ENCODE results near the gene HDAC9.
"Not testable (repeated sequence)": the region's sequence is repeated elsewhere in the genome, so short reads cannot be mapped to it uniquely, and the experiment has no call there.

The HDAC9 gene

GRCh38 chr7:18962031-18962430 lies 466.5 kb downstream of the HDAC9 start:
- TF ChIP-seq CTCF (conservative IDR thresholded peaks at IDR 0.05) (no peak), ZFX (IDR thresholded peaks at IDR 0.05) (no peak)
- no peak overlapping the region for H3K27ac ChIP-seq

GRCh38 chr7:18965657-18966056 lies 470.1 kb downstream of the HDAC9 start:
- H3K27ac ChIP-seq, result no peak overlapping the region
- TF ChIP-seq ZFX (IDR thresholded peaks at IDR 0.05) (no peak), CTCF (conservative IDR thresholded peaks at IDR 0.05) (no peak)

GRCh38 chr7:18967755-18968154 lies 472.2 kb downstream of the HDAC9 start:
- H3K27ac ChIP-seq, result not testable (repeated sequence)

GRCh38 chr7:18971839-18972238 lies 476.3 kb downstream of the HDAC9 start:
- H3K27ac ChIP-seq, result no peak overlapping the region

GRCh38 chr7:18974803-18975202 lies 479.3 kb downstream of the HDAC9 start:
- no peak for TF ChIP-seq CTCF (conservative IDR thresholded peaks at IDR 0.05)
- no peak for TF ChIP-seq ZFX (IDR thresholded peaks at IDR 0.05)
- no peak overlapping the region for H3K27ac ChIP-seq

More at GRCh38 chr7:18971839-18972238, 476.3 kb downstream of the HDAC9 start:
- TF ChIP-seq CTCF (conservative IDR thresholded peaks at IDR 0.05) (no peak), ZFX (IDR thresholded peaks at IDR 0.05) (no peak)

GRCh38 chr7:18975276-18975675 lies 479.7 kb downstream of the HDAC9 start:
- no peak for TF ChIP-seq ZFX (IDR thresholded peaks at IDR 0.05)
- no peak for TF ChIP-seq CTCF (conservative IDR thresholded peaks at IDR 0.05)
- no peak overlapping the region for H3K27ac ChIP-seq

- no peak overlapping the region for H3K27ac ChIP-seq
- TF ChIP-seq ZFX (IDR thresholded peaks at IDR 0.05) (no peak), CTCF (conservative IDR thresholded peaks at IDR 0.05) (no peak)
These were observed 480.2 kb downstream of the HDAC9 start for GRCh38 chr7:18975689-18976280.
